ENCODE data around the gene SLC35F6.

DNA sequence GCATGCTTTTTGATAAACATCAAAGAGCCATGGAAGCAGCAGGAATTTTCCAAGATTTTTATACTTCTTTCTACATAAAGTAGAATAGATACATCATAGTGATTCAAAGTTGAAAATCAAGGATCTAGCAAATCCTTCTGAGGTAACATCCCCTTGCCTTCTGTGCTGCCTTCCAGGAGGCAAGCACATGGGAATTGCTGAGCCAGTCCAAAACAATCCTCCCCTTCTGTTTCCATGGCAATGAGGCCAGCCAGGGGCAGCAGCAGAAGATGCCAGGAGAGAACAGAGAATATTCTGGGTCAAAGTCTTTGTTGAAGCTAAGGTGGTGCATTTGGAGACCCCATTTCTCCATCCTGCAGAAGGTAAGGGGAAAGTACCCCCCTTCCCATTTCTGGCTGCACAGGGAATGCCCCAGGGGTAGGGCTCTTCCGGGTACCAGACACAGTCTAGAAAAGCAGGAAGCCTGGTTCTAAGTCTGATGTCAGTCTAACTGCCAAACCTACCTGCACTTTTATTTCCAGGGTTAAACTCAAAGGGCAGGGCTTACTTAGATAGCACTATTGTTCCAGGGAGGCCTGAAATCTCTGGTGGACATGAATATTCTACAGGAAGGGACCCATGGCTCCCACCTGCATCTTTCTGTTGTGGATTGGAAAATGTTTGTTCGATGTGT is 43.8 kb downstream of the SLC35F6 start:
- TF ChIP-seq, protein P1, sequence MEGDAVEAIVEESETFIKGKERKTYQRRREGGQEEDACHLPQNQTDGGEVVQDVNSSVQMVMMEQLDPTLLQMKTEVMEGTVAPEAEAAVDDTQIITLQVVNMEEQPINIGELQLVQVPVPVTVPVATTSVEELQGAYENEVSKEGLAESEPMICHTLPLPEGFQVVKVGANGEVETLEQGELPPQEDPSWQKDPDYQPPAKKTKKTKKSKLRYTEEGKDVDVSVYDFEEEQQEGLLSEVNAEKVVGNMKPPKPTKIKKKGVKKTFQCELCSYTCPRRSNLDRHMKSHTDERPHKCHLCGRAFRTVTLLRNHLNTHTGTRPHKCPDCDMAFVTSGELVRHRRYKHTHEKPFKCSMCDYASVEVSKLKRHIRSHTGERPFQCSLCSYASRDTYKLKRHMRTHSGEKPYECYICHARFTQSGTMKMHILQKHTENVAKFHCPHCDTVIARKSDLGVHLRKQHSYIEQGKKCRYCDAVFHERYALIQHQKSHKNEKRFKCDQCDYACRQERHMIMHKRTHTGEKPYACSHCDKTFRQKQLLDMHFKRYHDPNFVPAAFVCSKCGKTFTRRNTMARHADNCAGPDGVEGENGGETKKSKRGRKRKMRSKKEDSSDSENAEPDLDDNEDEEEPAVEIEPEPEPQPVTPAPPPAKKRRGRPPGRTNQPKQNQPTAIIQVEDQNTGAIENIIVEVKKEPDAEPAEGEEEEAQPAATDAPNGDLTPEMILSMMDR (IDR thresholded peaks at IDR 0.05; ENCODE audit: low read depth, low read length, missing input control), result no peak
- no peak for TF ChIP-seq HNF4G (IDR thresholded peaks at IDR 0.05)
- TF ChIP-seq, protein P2, sequence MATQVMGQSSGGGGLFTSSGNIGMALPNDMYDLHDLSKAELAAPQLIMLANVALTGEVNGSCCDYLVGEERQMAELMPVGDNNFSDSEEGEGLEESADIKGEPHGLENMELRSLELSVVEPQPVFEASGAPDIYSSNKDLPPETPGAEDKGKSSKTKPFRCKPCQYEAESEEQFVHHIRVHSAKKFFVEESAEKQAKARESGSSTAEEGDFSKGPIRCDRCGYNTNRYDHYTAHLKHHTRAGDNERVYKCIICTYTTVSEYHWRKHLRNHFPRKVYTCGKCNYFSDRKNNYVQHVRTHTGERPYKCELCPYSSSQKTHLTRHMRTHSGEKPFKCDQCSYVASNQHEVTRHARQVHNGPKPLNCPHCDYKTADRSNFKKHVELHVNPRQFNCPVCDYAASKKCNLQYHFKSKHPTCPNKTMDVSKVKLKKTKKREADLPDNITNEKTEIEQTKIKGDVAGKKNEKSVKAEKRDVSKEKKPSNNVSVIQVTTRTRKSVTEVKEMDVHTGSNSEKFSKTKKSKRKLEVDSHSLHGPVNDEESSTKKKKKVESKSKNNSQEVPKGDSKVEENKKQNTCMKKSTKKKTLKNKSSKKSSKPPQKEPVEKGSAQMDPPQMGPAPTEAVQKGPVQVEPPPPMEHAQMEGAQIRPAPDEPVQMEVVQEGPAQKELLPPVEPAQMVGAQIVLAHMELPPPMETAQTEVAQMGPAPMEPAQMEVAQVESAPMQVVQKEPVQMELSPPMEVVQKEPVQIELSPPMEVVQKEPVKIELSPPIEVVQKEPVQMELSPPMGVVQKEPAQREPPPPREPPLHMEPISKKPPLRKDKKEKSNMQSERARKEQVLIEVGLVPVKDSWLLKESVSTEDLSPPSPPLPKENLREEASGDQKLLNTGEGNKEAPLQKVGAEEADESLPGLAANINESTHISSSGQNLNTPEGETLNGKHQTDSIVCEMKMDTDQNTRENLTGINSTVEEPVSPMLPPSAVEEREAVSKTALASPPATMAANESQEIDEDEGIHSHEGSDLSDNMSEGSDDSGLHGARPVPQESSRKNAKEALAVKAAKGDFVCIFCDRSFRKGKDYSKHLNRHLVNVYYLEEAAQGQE (IDR thresholded peaks at IDR 0.05), result no peak
- TF ChIP-seq TAF1 (conservative IDR thresholded peaks at IDR 0.05), result no peak
- TF ChIP-seq, protein P3, sequence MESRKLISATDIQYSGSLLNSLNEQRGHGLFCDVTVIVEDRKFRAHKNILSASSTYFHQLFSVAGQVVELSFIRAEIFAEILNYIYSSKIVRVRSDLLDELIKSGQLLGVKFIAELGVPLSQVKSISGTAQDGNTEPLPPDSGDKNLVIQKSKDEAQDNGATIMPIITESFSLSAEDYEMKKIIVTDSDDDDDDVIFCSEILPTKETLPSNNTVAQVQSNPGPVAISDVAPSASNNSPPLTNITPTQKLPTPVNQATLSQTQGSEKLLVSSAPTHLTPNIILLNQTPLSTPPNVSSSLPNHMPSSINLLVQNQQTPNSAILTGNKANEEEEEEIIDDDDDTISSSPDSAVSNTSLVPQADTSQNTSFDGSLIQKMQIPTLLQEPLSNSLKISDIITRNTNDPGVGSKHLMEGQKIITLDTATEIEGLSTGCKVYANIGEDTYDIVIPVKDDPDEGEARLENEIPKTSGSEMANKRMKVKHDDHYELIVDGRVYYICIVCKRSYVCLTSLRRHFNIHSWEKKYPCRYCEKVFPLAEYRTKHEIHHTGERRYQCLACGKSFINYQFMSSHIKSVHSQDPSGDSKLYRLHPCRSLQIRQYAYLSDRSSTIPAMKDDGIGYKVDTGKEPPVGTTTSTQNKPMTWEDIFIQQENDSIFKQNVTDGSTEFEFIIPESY (IDR thresholded peaks at IDR 0.05), result no peak
- TF ChIP-seq JUND (IDR thresholded peaks at IDR 0.05), result no peak
- no peak for TF ChIP-seq YY1 (IDR thresholded peaks at IDR 0.05)
- TF ChIP-seq, protein P4, sequence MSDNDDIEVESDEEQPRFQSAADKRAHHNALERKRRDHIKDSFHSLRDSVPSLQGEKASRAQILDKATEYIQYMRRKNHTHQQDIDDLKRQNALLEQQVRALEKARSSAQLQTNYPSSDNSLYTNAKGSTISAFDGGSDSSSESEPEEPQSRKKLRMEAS (IDR thresholded peaks at IDR 0.05), result no peak
- TF ChIP-seq RAD21 (IDR thresholded peaks at IDR 0.05), result no peak
